ENCODE measurements around the gene SEPTIN14. TPM values are rescaled to one million over a fixed set of nuclear protein-coding genes. Genes with fewer than 3 reads are reported as not detected.

SEPTIN14 gene
- total RNA-seq, 1 experiment from 2014 or later, result not detected

- Mint-ChIP-seq H3K4me1 (no peaks in the 10 kb centered on the region), H3K4me3 (no peak overlapping the region), H3K36me3 (ENCODE audit: insufficient read depth in 1 of 3, low read depth in 3 of 3) (peaks cover 0 to 8% (median 7%) of the 10 kb centered on the region in 3 experiments; a peak in 4 of 7 replicates), H3K27ac (no peak overlapping the region), H3K27me3 (ENCODE audit: low read depth) (peaks cover 2% of the 10 kb centered on the region), H3K9me3 (peaks cover 66 to 87% of the 10 kb centered on the region in 2 experiments)
- no peak overlapping the region for H3T11ph ChIP-seq (ENCODE audit: low read length)
- no peak overlapping the region for H4K5ac ChIP-seq (ENCODE audit: insufficient read length, low read depth, low read length)
- H3K4ac ChIP-seq (ENCODE audit: low read depth, low read length), result no peak overlapping the region
- no peak overlapping the region for H3K14ac ChIP-seq (ENCODE audit: insufficient read depth, low read length)
- peaks cover 11% of the 10 kb centered on the region for H3K9me3 ChIP-seq (ENCODE audit: control insufficient read depth, low read depth, low read length)
- no peak overlapping the region for H2AK5ac ChIP-seq (ENCODE audit: insufficient read length, low read length)
- no peaks in the 10 kb centered on the region for H3K4me1 ChIP-seq (ENCODE audit: insufficient read depth, low read length)
- H2AFZ ChIP-seq (ENCODE audit: low read length), result no peak overlapping the region
- H4K8ac ChIP-seq (replicated peaks; ENCODE audit: insufficient read length, low read depth, low read length), result no peak overlapping the region
- no peak overlapping the region for H3K4me2 ChIP-seq (ENCODE audit: insufficient read depth, insufficient read length, low read length)
- H3K18ac ChIP-seq (ENCODE audit: insufficient read length, low read depth, low read length), result no peak overlapping the region
- H4K20me1 ChIP-seq (ENCODE audit: control insufficient read depth, insufficient read depth, insufficient read length), result no peaks in the 10 kb centered on the region
- no peak overlapping the region for H2BK5ac ChIP-seq (ENCODE audit: insufficient read length, low read length)
- no peak overlapping the region for H2BK120ac ChIP-seq (ENCODE audit: low read depth, low read length, poor library complexity, severe bottlenecking)
- H3K79me2 ChIP-seq (ENCODE audit: insufficient read depth, low read length), result no peaks in the 10 kb centered on the region
- H2BK20ac ChIP-seq (ENCODE audit: low read depth, low read length, poor library complexity, severe bottlenecking), result no peak overlapping the region
- no peak overlapping the region for H3K9ac ChIP-seq (ENCODE audit: extremely low read depth, insufficient read length, low read length)
- H3K27ac ChIP-seq (ENCODE audit: insufficient read length, low read depth, low read length), result no peak overlapping the region
- H3K23me2 ChIP-seq (ENCODE audit: insufficient read length, low read depth, low read length, poor library complexity, severe bottlenecking), result no peaks in the 10 kb centered on the region
- no peak for TF ChIP-seq CTCF (conservative IDR thresholded peaks at IDR 0.05)
- no peak overlapping the region for H2BK15ac ChIP-seq (ENCODE audit: low read depth, low read length)
- no peak overlapping the region for H2BK12ac ChIP-seq (ENCODE audit: insufficient read length, low read depth, low read length)
- no peak overlapping the region for H3K56ac ChIP-seq (ENCODE audit: insufficient read length, low read depth, low read length)
- no peaks in the 10 kb centered on the region for H3K27me3 ChIP-seq (ENCODE audit: insufficient read depth, low read length)
- H4K91ac ChIP-seq (ENCODE audit: insufficient read length, low read depth, low read length), result no peak overlapping the region
- no CpG with 5 or more reads among the region's 10 CpGs for WGBS (ENCODE audit: extremely low coverage, insufficient read length, low lambda C conversion rate)
- DNase-seq, result no peak
- H3K79me1 ChIP-seq (ENCODE audit: insufficient read depth, low read depth, low read length, poor library complexity, severe bottlenecking), result no peaks in the 10 kb centered on the region
- no peak overlapping the region for H3K23ac ChIP-seq (ENCODE audit: insufficient read length, low read depth, low read length)
These were observed 68.0 kb downstream of the SEPTIN14 start for GRCh38 chr7:55794527-55794926.
